Thymus (tissue), 11 donors: ENCODE measurements around the gene CHMP4A. TPM values are rescaled to one million over a fixed set of nuclear protein-coding genes. Genes with fewer than 3 reads are reported as not detected.

ENCODE experiments used
- DNase-seq, 9 donors: peaks; one replicate each; pipeline ENCODE4 v3.0.0-alpha.2; 2013; ENCODE audit warnings: low spot score in 9 of 9, low read depth in 6 of 9, missing footprints in 1 of 9
- H3K27ac ChIP-seq, 2 donors: one replicate each; pipeline ENCODE4 v1.5.1; 2013; ENCODE audit warnings: control low read depth in 1 of 2, low read depth in 1 of 2, low read length in 1 of 2, mild to moderate bottlenecking in 1 of 2, moderate library complexity in 1 of 2
- H3K27me3 ChIP-seq, 2 donors: one replicate each; pipeline ENCODE4 v1.5.1; 2013; ENCODE audit warnings: low read length in 1 of 2; ENCODE audit not compliant: control insufficient read depth in 2 of 2, insufficient read depth in 1 of 2
- H3K36me3 ChIP-seq, 2 donors: one replicate each; pipeline ENCODE4 v1.5.1; 2013; ENCODE audit warnings: low read length in 1 of 2, mild to moderate bottlenecking in 1 of 2, moderate library complexity in 1 of 2; ENCODE audit not compliant: control insufficient read depth in 2 of 2, insufficient read depth in 2 of 2
- H3K4me1 ChIP-seq, 2 donors: one replicate each; pipeline ENCODE4 v1.5.1; 2013; ENCODE audit warnings: low read length in 2 of 2; ENCODE audit not compliant: control insufficient read depth in 2 of 2, insufficient read depth in 2 of 2
- H3K4me3 ChIP-seq, 2 donors: one replicate each; pipeline ENCODE4 v1.5.1; 2013; ENCODE audit warnings: low read length in 2 of 2, control low read depth in 1 of 2, mild to moderate bottlenecking in 1 of 2
- H3K9me3 ChIP-seq, 2 donors: one replicate each; pipeline ENCODE4 v1.5.1; 2013; ENCODE audit warnings: low read length in 1 of 2, mild to moderate bottlenecking in 1 of 2; ENCODE audit not compliant: control insufficient read depth in 2 of 2, insufficient read depth in 1 of 2
- WGBS: extraction: QIAGEN DNeasy Blood & Tissue Kit; methylation state at CpG from one replicate; pipeline ENCODE4 v1.1.7; 2013; 5-methylcytosine and 5-hydroxymethylcytosine counted together
- polyA plus RNA-seq: library from polyadenylated mRNA; stranded (reverse); fragments of 200-250 nt; gene quantifications from one replicate; pipeline ENCODE4 v1.2.3, GENCODE V29; 2013
- total RNA-seq: library from RNA; stranded (reverse); fragments of 120-200 nt; gene quantifications from one replicate; pipeline ENCODE4 v1.2.4, GENCODE V29; 2013
- donor health status: healthy.

The CHMP4A gene
- total and polyA plus RNA-seq, 2 donors, result 76.9 to 151 TPM

- peak within 1 kb of the TSS; percentile 94 to 98 for H3K27ac ChIP-seq
- H3K27me3 ChIP-seq, result no peaks in the 10 kb centered on the region
- peak within 1 kb of the TSS; percentile 94 to 98 for H3K4me3 ChIP-seq
- under 1% methylated on average over 89 of the region's 89 CpGs for WGBS
- H3K4me1 ChIP-seq, result peaks cover 17 to 25% of the 10 kb centered on the region in 2 donors
- DNase-seq, result peak; percentile 67 to 95 (median 83)
- peaks cover 14 to 30% of the 10 kb centered on the region in 2 donors for H3K36me3 ChIP-seq
- H3K9me3 ChIP-seq, result no peaks in the 10 kb centered on the region
These were observed 17.9 kb downstream of the CHMP4A start, which contains the start of gene TM9SF1 for GRCh38 chr14:24195186-24196070. Gene TM9SF1 (minus strand): TSS chr14:24195441. CDS start chr14:24195019, 422 bp downstream.

- WGBS, result 68% methylated on average over 8 of the region's 8 CpGs
- Histone ChIP-seq H3K36me3 (peaks cover 14 to 34% of the 10 kb centered on the region in 2 donors), H3K27ac (peak overlapping the region; percentile 94 to 98), H3K27me3 (no peaks in the 10 kb centered on the region), H3K9me3 (no peaks in the 10 kb centered on the region), H3K4me3 (peak overlapping the region; percentile 94 to 98), H3K4me1 (peaks cover 17 to 25% of the 10 kb centered on the region in 2 donors)
- DNase-seq, result no peak
These were observed 18.5 kb downstream of the CHMP4A start for GRCh38 chr14:24194873-24195185.

DNA sequence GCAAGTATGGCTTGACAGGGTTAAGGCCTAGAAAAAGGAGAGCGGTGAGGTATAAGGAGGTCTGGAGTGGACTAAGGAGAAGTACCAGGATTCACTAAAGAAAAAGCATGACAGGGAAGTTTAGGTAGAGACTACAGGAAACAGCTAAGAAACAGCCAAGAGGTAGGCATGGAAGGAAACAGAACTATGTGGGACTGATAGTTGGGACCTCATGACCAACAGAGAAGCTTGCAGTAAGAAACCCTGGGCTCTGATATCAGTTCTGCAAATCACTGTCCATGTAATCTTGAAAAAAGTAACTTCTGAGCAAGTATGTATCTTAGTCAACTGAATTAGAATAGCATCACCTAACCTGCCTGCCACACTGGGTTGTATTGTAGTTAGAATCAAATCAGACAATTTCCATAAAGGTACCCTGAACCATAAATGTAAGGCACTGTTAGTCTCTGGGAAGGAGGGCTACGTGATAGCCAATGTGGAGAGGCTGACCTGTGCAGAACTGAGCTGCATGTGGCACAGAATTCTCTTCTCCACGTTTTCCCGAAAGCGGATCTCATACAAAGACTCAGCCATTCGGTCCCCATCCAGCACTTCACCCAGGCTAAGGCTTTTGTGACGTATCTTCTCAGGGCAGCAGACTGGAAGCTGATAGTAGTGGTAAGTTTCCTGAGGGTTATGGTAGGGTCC lies 19.0 kb downstream of the CHMP4A start:
- peak overlapping the region; percentile 94 to 98 for H3K4me3 ChIP-seq
- H3K27me3 ChIP-seq, result no peaks in the 10 kb centered on the region
- H3K27ac ChIP-seq, result peak overlapping the region in 1 of 2 donors; percentile 94
- peaks cover 17 to 27% of the 10 kb centered on the region in 2 donors for H3K4me1 ChIP-seq
- peaks cover 14 to 36% of the 10 kb centered on the region in 2 donors for H3K36me3 ChIP-seq
- no peak for DNase-seq
- WGBS, result 95% methylated on average over 7 of the region's 7 CpGs
- H3K9me3 ChIP-seq, result no peaks in the 10 kb centered on the region

- H3K4me1 ChIP-seq, result peaks cover 21 to 40% of the 10 kb centered on the region in 2 donors
- WGBS, result 93% methylated on average over 15 of the region's 15 CpGs
These were observed 20.4 kb downstream of the CHMP4A start for GRCh38 chr14:24192933-24193332.

DNA sequence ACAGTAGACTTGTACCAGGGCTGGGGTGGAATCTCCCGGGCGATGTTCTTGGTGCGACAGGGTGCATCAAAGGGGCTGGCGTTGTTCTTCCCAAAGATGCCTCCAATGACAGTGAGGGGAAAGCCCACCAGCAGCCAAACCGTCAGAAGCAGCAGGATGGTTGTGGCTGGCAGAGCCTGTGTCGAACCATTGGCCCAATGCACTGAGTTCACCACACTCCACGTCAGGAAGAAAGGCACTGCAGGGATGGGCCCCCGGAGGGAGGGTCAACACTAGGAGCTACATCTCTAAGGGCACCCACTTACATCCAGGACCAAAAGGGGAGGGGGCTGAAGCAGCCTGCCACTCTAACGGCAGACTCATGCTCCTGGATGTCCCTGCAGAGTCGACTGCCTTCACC lies 22.9 kb downstream of the CHMP4A start:
- Histone ChIP-seq H3K4me3 (no peak overlapping the region), H3K9me3 (no peaks in the 10 kb centered on the region), H3K36me3 (peaks cover 20 to 48% of the 10 kb centered on the region in 2 donors), H3K27me3 (no peaks in the 10 kb centered on the region), H3K4me1 (peaks cover 20 to 32% of the 10 kb centered on the region in 2 donors), H3K27ac (no peak overlapping the region)
- DNase-seq, result no peak
- WGBS, result 97% methylated on average over 10 of the region's 10 CpGs

More at GRCh38 chr14:24192933-24193332, 20.4 kb downstream of the CHMP4A start:
- Histone ChIP-seq H3K9me3 (no peaks in the 10 kb centered on the region), H3K27ac (no peak overlapping the region), H3K36me3 (peaks cover 14 to 33% of the 10 kb centered on the region in 2 donors), H3K4me3 (no peak overlapping the region), H3K27me3 (no peaks in the 10 kb centered on the region)
- no peak for DNase-seq

DNA sequence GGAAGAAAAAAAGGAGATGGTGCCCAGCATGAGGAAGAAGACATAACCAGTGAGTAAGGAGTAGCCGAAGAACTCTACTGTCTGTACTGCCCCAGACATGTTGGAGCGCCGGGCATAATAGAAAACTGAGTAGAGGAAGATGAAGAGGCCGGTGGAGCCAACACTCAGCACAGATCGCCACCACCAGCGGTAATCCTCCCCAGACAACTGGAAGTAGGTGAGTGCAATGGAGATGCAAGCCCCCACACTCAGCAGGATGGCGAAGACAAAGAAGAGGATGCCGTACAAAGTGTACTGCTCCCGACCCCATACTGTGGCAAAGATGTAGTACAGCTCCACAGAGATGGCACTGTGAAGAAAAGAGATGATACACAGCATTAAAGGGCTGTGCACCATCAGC lies 23.8 kb downstream of the CHMP4A start:
- DNase-seq, result no peak
- H3K4me3 ChIP-seq, result no peak overlapping the region
- no peaks in the 10 kb centered on the region for H3K27me3 ChIP-seq
- 97% methylated on average over 9 of the region's 9 CpGs for WGBS
- peaks cover 30 to 52% of the 10 kb centered on the region in 2 donors for H3K36me3 ChIP-seq
- H3K4me1 ChIP-seq, result peaks cover 16 to 25% of the 10 kb centered on the region in 2 donors
- no peak overlapping the region for H3K27ac ChIP-seq
- no peaks in the 10 kb centered on the region for H3K9me3 ChIP-seq

GRCh38 chr14:24189059-24189375 lies 24.3 kb downstream of the CHMP4A start:
- Histone ChIP-seq H3K27me3 (no peaks in the 10 kb centered on the region), H3K27ac (peak overlapping the region in 1 of 2 donors; percentile 59), H3K4me1 (peaks cover 11 to 24% of the 10 kb centered on the region in 2 donors), H3K9me3 (no peaks in the 10 kb centered on the region), H3K4me3 (peak overlapping the region in 1 of 2 donors; percentile 60), H3K36me3 (peaks cover 34 to 56% of the 10 kb centered on the region in 2 donors)
- 3% methylated on average over 3 of the region's 3 CpGs for WGBS
- DNase-seq, result no peak

DNA sequence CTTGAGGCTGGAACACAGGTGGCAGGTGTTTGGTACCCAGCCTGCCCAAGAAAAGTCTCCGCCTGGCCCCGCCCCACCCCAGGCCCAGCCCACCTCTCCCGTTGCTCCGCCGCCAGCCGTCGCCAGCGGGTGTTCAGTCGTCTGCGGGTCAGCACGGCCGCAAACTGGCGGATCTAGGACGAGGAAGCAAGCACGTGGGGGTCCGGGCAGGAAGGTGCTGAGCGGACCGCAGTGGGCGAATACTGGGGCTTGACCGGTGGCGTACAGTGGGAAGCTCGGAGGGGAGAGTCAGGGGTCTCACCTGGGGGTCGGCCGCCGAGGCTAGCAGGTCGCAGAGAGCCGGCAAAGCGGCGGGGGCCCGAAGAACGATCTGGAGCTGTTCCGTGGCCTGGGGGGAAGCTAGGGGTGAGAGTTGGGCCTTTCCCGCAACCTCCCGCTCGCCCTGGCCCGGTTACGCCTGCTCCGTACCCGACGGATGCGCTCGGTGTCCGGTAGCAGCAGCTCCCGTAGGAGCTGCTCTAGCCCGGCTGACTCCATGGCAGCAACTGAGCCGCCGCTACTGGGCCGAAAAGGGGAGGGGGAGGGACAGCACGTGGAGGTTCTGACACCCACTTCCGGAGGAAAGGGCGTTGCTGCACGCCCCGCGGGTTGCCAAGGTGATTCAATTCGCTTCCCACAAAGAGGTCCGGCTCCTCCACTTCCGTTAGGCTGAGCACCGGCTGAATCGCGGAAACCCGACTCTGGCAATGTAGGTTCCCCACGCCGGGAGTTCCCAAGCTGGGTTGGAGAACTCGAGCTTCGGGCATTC lies 24.8 kb downstream of the CHMP4A start, which contains the start of gene IPO4:
Gene IPO4 (minus strand): TSS at position 566 of the 808 bp plus-strand sequence. CDS start 29 bp downstream, at position 537.
- H3K4me3 ChIP-seq, result peak within 1 kb of the TSS; percentile 60 to 72
- H3K27me3 ChIP-seq, result no peaks in the 10 kb centered on the region
- H3K27ac ChIP-seq, result peak within 1 kb of the TSS; percentile 43 to 60
- WGBS, result under 1% methylated on average over 65 of the region's 65 CpGs
- H3K36me3 ChIP-seq, result peaks cover 40 to 55% of the 10 kb centered on the region in 2 donors
- no peaks in the 10 kb centered on the region for H3K9me3 ChIP-seq
- peak; percentile 82 to 98 (median 92) for DNase-seq
- peaks cover 10 to 24% of the 10 kb centered on the region in 2 donors for H3K4me1 ChIP-seq
